SK-N-SH treated with all-trans-retinoic acid at 6 μM for 48 hours (cell line): ENCODE measurements around the gene GPER1.

Experiments
- ATAC-seq: fragments of 200-7000 bp; cut with Tn5 transposase; 3 replicates; pipeline ENCODE4 v1.9.1; 2020; ENCODE audit warnings: mild to moderate bottlenecking, moderate library complexity
- ARNTL ChIP-seq: fragments of 450-650 bp; formaldehyde crosslinking; IDR thresholded peaks from 2 replicates; pipeline ENCODE4 v1.5.0; 2020; ENCODE audit warnings: low read depth, mild to moderate bottlenecking, moderate library complexity, borderline replicate concordance
- CSDC2 ChIP-seq: fragments of 250-450 bp; sonication (Bioruptor Pico); IDR thresholded peaks from 2 replicates; pipeline ENCODE4 v1.5.0; 2020; ENCODE audit warnings: mild to moderate bottlenecking, moderate library complexity
- GLIS3 ChIP-seq: fragments of 250-450 bp; sonication (Bioruptor Pico); IDR thresholded peaks from 2 replicates; pipeline ENCODE4 v1.5.0; 2020; ENCODE audit warnings: mild to moderate bottlenecking, moderate library complexity
- PPARA ChIP-seq: fragments of 250-450 bp; sonication (Bioruptor Pico); IDR thresholded peaks from 2 replicates; pipeline ENCODE4 v1.5.0; 2020; ENCODE audit warnings: mild to moderate bottlenecking, borderline replicate concordance
- SNAI2 ChIP-seq: fragments of 250-450 bp; sonication (Bioruptor Pico); IDR thresholded peaks from 2 replicates; pipeline ENCODE4 v1.5.0; 2020; ENCODE audit warnings: mild to moderate bottlenecking, moderate library complexity
- TCF4 ChIP-seq: fragments of 250-450 bp; sonication (Bioruptor Pico); IDR thresholded peaks from 2 replicates; pipeline ENCODE4 v1.8.0; 2021; ENCODE audit warnings: mild to moderate bottlenecking, moderate library complexity, borderline replicate concordance
- ZC3H10 ChIP-seq: fragments of 250-450 bp; sonication (Bioruptor Pico); IDR thresholded peaks from 2 replicates; pipeline ENCODE4 v1.5.1; 2021; ENCODE audit warnings: mild to moderate bottlenecking, moderate library complexity
- ZFP30 ChIP-seq: fragments of 450-650 bp; formaldehyde crosslinking; IDR thresholded peaks from 2 replicates; pipeline ENCODE4 v1.5.0; 2022; ENCODE audit warnings: mild to moderate bottlenecking, moderate library complexity
- ZNF565 ChIP-seq: fragments of 450-650 bp; formaldehyde crosslinking; conservative IDR thresholded peaks from 2 replicates; pipeline ENCODE4 v1.5.0; 2020; ENCODE audit warnings: low read depth, mild to moderate bottlenecking, moderate library complexity
- ZNF70 ChIP-seq: fragments of 450-650 bp; formaldehyde crosslinking; IDR thresholded peaks from 2 replicates; pipeline ENCODE4 v1.5.0; 2020; ENCODE audit warnings: mild to moderate bottlenecking, moderate library complexity
- ZNF8 ChIP-seq: fragments of 450-650 bp; formaldehyde crosslinking; IDR thresholded peaks from 2 replicates; pipeline ENCODE4 v1.5.0; 2020; ENCODE audit warnings: mild to moderate bottlenecking, moderate library complexity
- TF ChIP-seq, protein P1 (sequence below): fragments of 250-450 bp; sonication (Bioruptor Pico); IDR thresholded peaks from 2 replicates; pipeline ENCODE4 v1.8.0; 2020; ENCODE audit warnings: mild to moderate bottlenecking, moderate library complexity, borderline replicate concordance
- TF ChIP-seq, protein P2 (sequence below): fragments of 250-450 bp; sonication (Bioruptor Pico); IDR thresholded peaks from 2 replicates; pipeline ENCODE4 v1.5.1; 2020; ENCODE audit warnings: low read depth, mild to moderate bottlenecking, moderate library complexity
- TF ChIP-seq, protein P3 (sequence below): fragments of 250-450 bp; sonication (Bioruptor Pico); IDR thresholded peaks from 2 replicates; pipeline ENCODE4 v1.5.0; 2020; ENCODE audit warnings: mild to moderate bottlenecking, moderate library complexity

The GPER1 gene

DNA sequence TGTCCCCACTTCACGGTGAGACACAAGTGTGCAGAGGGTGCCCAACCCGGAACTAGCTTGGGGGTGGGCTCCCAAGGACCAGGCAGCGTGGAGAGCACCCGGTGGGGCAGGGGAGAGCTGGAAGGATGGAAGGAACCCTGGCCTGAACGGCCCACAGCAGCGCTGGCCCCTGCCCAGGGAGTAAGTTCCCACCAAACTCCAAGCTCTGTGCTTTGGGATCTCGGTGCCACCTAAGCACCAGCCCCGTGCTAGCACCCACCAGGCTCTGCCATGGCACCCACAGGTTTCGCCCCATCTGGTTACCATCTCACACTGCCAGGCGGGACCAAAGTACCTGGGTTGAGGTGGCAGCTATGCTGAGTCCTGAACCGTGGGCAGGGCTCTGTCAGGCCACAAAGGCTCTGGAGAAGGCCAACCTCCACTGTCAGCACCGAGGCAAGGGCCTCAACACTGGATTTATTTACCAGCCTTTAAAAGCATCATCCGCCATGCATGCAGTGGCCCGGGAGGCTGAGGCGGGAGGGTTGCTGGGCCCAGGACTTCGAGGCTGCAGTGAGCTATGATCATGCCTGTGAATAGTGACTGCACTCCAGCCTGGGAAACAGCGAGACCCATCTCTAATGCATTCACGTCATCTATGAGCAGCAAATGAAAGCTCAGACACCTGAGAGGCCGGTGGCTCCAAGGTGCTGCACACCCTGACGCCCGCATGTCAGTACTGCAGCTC lies 16.0 kb downstream of the GPER1 start (continued):
- TF ChIP-seq, protein P1, sequence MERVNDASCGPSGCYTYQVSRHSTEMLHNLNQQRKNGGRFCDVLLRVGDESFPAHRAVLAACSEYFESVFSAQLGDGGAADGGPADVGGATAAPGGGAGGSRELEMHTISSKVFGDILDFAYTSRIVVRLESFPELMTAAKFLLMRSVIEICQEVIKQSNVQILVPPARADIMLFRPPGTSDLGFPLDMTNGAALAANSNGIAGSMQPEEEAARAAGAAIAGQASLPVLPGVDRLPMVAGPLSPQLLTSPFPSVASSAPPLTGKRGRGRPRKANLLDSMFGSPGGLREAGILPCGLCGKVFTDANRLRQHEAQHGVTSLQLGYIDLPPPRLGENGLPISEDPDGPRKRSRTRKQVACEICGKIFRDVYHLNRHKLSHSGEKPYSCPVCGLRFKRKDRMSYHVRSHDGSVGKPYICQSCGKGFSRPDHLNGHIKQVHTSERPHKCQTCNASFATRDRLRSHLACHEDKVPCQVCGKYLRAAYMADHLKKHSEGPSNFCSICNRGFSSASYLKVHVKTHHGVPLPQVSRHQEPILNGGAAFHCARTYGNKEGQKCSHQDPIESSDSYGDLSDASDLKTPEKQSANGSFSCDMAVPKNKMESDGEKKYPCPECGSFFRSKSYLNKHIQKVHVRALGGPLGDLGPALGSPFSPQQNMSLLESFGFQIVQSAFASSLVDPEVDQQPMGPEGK (CRISPR knock-in tag): no peak

DNA sequence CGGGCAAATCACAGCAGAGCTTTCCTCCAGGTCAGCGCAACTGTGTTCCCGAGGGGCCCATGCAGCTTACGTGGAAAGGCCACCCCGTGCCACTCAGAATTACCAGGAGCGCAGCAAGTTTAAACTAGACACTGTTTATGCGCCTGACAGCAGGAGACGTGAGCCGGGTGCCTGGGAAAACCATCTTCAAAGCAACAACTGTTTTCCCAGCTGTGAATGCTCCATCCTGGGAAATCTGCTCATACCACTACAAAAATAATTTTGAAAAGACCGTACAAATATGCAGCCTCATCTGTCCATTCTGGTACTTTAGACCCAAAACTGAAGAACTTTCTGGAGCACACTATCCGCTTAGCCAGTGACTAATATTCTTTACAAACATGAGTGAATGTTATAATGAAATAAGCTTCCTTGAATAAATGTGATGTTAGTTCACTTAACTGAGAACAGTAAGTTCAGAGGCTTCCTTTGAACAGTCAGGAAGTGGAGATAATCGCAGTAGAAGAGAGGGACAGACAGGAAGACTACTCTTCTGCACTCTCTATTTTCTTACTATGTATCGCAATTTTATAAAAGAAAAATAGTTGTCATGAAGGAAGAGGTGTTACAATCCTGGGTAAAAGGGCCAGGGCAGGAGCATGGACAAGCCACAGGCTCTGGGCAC lies 16.7 kb downstream of the GPER1 start:
- ATAC-seq: no peak
- TF ChIP-seq TCF4 (CRISPR knock-in tag) (no peak), CSDC2 (CRISPR knock-in tag) (no peak), GLIS3 (no peak), ZNF565 (CRISPR knock-in tag) (no peak), PPARA (CRISPR knock-in tag) (no peak), ZNF70 (no peak), ZFP30 (CRISPR knock-in tag) (no peak)
- TF ChIP-seq, protein P2, sequence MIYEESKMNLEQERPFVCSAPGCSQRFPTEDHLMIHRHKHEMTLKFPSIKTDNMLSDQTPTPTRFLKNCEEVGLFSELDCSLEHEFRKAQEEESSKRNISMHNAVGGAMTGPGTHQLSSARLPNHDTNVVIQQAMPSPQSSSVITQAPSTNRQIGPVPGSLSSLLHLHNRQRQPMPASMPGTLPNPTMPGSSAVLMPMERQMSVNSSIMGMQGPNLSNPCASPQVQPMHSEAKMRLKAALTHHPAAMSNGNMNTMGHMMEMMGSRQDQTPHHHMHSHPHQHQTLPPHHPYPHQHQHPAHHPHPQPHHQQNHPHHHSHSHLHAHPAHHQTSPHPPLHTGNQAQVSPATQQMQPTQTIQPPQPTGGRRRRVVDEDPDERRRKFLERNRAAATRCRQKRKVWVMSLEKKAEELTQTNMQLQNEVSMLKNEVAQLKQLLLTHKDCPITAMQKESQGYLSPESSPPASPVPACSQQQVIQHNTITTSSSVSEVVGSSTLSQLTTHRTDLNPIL (CRISPR knock-in tag): no peak
- TF ChIP-seq, protein P1 (CRISPR knock-in tag): no peak
- TF ChIP-seq, protein P3, sequence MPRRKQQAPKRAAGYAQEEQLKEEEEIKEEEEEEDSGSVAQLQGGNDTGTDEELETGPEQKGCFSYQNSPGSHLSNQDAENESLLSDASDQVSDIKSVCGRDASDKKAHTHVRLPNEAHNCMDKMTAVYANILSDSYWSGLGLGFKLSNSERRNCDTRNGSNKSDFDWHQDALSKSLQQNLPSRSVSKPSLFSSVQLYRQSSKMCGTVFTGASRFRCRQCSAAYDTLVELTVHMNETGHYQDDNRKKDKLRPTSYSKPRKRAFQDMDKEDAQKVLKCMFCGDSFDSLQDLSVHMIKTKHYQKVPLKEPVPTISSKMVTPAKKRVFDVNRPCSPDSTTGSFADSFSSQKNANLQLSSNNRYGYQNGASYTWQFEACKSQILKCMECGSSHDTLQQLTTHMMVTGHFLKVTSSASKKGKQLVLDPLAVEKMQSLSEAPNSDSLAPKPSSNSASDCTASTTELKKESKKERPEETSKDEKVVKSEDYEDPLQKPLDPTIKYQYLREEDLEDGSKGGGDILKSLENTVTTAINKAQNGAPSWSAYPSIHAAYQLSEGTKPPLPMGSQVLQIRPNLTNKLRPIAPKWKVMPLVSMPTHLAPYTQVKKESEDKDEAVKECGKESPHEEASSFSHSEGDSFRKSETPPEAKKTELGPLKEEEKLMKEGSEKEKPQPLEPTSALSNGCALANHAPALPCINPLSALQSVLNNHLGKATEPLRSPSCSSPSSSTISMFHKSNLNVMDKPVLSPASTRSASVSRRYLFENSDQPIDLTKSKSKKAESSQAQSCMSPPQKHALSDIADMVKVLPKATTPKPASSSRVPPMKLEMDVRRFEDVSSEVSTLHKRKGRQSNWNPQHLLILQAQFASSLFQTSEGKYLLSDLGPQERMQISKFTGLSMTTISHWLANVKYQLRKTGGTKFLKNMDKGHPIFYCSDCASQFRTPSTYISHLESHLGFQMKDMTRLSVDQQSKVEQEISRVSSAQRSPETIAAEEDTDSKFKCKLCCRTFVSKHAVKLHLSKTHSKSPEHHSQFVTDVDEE: no peak

DNA sequence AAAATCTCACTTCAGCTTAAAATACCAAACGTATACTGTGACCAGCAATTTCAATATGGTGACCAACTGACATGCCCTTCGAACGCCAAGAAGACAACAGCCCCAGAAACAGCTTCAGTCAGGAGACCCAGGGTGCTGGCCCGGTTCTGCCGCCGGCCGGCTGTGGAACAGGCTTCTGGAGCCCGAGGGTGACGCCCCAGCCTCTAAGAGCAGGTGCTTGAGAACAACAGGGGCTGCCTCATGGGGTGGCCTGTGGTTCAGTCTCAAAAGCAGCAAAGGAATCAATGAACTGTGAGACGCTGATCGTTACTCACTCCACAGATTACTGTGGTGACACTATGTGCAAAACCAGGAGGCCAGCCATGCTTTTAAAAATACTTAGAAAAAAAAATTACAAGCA lies 17.3 kb downstream of the GPER1 start:
- no peak for TF ChIP-seq GLIS3
- TF ChIP-seq ZNF70: no peak
- no peak for TF ChIP-seq TCF4 (CRISPR knock-in tag)
- TF ChIP-seq, protein P3: no peak
- TF ChIP-seq, all 23 proteins: peak for 0
- no peak for ATAC-seq

DNA sequence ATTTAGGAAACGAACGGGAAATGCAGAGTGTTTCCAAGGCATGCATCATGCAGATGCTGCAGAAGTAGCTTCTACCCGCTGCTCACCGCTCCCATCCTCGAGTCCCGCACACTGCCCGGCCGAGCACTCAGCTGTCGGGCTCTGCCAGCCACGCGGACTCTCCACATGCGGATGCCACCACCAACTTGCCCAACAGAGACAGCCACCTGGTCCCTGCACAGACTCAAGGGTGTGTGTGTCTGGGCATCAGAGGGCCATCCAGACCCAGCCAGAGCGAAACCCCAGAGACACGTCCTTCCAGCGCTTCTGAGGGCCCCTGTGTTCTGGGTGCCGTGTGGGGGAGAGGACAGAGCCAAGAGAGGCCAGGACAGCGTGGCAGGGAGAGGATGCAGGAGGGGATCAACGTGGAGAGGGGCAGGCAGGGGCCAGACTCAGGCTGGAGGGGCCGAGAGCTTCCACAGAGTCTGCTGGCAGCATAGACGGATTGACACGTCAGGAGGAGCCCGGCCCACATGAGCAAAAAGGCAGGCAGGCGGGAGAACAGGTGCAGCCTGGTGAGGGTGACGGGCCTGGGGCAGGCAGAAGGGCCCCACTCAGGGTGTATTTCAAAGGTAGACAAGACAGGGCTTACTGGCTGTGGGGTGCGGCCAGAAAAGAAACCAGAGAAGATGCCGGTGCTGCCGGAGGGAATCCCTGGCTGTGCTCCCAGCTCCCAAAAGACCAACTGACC lies 18.3 kb downstream of the GPER1 start:
- ATAC-seq: no peak
- no peak for TF ChIP-seq ZNF70
- TF ChIP-seq ZNF8 (CRISPR knock-in tag): no peak
- TF ChIP-seq, protein P2 (CRISPR knock-in tag): no peak
- TF ChIP-seq ARNTL: no peak
- TF ChIP-seq ZFP30 (CRISPR knock-in tag): no peak
- TF ChIP-seq SNAI2 (CRISPR knock-in tag): no peak
- TF ChIP-seq, protein P1 (CRISPR knock-in tag): no peak
- TF ChIP-seq PPARA (CRISPR knock-in tag): no peak
- TF ChIP-seq ZC3H10 (CRISPR knock-in tag): no peak
- TF ChIP-seq ZNF565 (CRISPR knock-in tag): no peak
